HG03108 (cell line): ENCODE results near the gene WNK3.

ENCODE experiments used
- ATAC-seq: cut with Tn5 transposase; IDR thresholded peaks from one replicate; pipeline ENCODE4 v1.9.1; 2021; ENCODE audit warnings: moderate library complexity; ENCODE audit not compliant: unreplicated experiment

WNK3 gene

GRCh38 chrX:54246866-54247265 is 111.0 kb downstream of the WNK3 start:
- no peak for ATAC-seq

DNA sequence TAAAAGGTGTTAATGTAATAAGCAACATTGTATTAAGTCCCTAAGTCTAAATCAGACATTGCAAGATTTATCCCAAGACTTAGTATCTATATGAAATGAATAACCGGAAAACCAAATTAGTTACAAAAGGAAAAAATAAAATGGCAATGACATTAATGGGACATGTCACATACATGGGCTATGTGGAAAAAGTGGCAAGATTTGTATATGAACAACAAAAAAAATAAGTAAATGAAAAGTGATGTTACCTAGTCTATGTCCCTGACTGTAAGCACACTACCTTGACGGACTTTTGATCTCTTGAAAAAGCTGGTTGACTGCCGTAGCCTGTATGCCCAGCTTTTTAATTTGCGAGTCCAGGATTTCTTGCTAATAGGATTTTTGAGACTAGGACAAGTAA is 119.3 kb downstream of the WNK3 start:
- no peak for ATAC-seq

GRCh38 chrX:54237014-54237413 is 120.8 kb downstream of the WNK3 start:
- no peak for ATAC-seq

- ATAC-seq = no peak
These were observed 127.3 kb downstream of the WNK3 start for GRCh38 chrX:54230435-54231148.

- ATAC-seq = no peak
These were observed 134.3 kb downstream of the WNK3 start for GRCh38 chrX:54223581-54223980.

DNA sequence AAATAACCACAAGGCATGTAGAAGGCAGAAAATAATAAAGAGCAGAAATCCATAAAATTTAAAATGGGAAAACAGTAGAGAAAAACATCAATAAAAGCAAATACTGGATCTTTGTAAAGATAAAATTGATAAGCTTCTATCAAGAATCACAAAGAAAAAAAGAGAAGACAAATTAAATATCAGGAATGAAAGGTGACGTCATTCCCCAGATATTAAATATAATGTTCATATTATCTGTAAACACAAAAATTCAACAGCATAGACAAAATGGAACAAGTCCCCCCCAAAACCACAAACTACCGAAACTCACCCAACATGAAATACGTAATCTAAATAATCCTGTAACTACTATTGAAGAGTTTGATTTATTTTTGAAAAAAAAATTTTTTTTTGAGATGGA is 144.2 kb downstream of the WNK3 start:
- ATAC-seq = no peak

GRCh38 chrX:54208531-54208930 is 149.3 kb downstream of the WNK3 start:
- ATAC-seq = no peak

DNA sequence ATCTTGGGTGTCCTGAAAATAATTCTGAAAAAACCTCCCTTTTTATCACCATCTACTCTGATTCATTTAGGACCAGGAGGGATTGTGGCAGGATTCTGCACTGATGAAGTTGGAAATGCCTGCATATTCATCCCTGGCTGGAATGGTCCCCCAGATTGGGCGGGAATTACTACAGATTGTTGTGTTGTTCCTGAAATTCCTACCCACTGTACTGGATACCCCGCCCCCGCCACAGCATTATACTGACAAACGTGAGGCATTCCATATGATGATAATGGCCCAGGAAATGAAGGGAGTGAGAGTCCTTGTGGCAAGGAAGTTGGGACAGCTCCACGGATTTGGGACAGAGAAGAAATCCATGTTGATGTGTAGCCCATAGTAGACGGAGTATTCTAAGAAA is 159.6 kb downstream of the WNK3 start:
- no peak for ATAC-seq

DNA sequence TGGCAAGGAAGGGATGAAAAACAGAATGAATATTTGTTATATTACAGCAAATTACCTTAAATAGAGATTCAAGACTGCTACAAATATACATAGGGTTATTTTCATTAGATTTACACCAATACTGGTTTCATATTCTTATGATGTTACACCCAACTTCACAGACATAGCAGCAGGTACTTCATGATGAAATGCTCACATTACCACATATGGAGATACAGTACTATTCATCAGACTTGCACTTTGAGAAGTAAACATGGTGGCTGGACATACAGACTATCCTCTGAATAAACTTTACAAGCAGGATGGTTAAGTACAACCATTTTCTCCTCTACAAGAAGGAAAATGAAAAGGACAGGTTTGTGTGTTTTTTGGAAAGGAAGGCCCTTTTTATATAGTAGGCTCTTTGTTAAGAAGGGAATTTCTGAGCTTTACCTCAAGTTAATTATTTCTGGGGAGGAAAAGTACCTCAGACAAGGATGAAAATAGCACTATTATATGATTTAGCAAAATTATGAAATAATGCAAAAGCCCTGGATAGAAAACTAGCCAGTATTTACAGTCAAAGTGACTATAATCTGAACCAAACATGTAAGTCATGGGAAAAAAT is 162.8 kb downstream of the WNK3 start:
- no peak for ATAC-seq

GRCh38 chrX:54193085-54193821 is 164.6 kb downstream of the WNK3 start:
- ATAC-seq = no peak

GRCh38 chrX:54184474-54184873 is 173.4 kb downstream of the WNK3 start:
- ATAC-seq = no peak

- peak; percentile 47 for ATAC-seq
These were observed 174.8 kb downstream of the WNK3 start, which contains the start of gene FAM120C for GRCh38 chrX:54182864-54183613. FAM120C (minus strand) TSS chrX:54183254; CDS start chrX:54183198, 56 bp downstream.

DNA sequence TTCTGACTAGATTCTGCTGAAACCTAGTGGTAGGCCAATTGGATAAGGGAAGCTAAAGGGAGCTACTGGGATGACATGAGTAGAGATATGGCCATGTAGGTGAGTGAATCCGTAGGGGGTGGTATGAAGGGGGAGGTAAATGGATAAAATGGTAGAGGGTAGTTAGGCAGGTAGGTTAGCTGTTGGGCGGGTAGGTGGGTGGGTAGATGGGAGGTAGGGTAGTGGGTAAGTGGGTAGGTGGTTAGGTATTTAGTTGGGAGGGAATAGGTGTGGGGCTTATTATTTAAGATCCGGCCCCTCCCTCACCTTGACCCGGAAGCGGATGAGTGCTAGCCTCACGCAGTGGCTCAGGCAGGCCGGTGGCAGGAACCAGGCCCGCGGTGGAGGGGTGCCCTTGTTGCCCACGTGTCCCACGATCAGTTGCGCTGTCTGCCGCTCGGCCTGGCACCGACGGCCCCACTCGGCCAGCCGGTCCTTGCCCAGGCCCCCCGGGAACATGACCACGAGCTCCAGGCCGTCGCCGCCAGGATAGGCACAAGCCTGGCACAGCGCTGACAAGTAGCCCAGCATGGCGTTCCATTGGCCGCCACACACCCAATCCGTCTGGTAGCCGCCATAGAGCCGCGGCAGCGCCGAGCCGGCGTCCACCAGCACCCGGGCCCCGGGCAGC is 175.5 kb downstream of the WNK3 start:
- ATAC-seq = peak; percentile 59

GRCh38 chrX:54181202-54181953 is 176.5 kb downstream of the WNK3 start:
- no peak for ATAC-seq

- no peak for ATAC-seq
These were observed 177.4 kb downstream of the WNK3 start for GRCh38 chrX:54180403-54180802.

- no peak for ATAC-seq
These were observed 179.5 kb downstream of the WNK3 start for GRCh38 chrX:54178100-54178940.

- ATAC-seq = no peak
These were observed 180.5 kb downstream of the WNK3 start for GRCh38 chrX:54177306-54177705.

DNA sequence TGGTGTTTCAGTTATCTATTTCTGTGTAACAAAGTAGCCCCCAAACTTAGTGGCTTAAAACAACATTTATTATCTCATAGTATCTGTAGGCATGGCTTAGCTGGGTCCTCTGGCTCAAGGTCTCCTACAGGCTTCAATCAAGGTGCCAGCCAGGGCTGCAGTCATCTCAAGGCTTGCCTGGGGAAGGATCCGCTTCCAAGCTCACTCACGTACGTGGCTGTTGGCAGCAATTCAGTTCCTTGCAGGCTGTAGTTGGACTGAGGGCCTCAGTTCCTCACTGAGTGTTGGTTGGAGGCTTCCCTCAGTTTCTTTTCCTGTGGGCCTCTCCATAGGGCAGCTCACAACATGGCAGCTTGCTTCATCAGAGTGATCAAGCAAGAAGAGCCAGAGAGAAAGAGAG is 184.1 kb downstream of the WNK3 start:
- ATAC-seq = no peak

DNA sequence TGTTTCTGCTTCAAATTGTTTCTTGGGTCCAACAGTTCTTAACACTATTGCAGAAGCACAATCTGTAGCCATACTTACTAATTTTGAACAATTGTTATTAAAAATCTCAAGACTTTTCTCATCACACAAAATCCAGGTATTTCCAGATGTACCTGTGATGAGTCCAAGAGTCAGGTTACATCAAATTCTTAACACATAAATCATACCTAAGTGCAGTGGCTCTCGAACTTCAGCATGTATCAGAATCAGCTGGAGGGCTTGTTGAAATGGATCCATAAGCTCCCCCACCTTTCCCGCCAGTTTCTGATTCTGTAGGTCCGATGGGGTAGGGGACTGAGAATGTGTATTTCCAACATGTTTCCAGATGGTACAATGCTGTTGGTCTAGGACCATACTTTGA is 185.4 kb downstream of the WNK3 start:
- ATAC-seq = no peak
